ENCODE measurements around the gene CNOT6.
A peak's percentile ranks its signal among the peaks of the same experiment; 100 is the strongest.

CNOT6 gene

GRCh38 chr5:180575571-180575970, 81.4 kb downstream of the CNOT6 start:
- DNase-seq: no peak

- DNase-seq: no peak
Measured at GRCh38 chr5:180580681-180581080, 86.5 kb downstream of the CNOT6 start.

GRCh38 chr5:180583738-180584137, 89.6 kb downstream of the CNOT6 start:
- no peak for DNase-seq

GRCh38 chr5:180586204-180586603, 92.0 kb downstream of the CNOT6 start:
- DNase-seq: no peak

- DNase-seq: no peak
Measured at GRCh38 chr5:180586870-180587269, 92.7 kb downstream of the CNOT6 start.

GRCh38 chr5:180589771-180590542, 95.8 kb downstream of the CNOT6 start:
- peak; percentile 56 for DNase-seq

GRCh38 chr5:180590543-180591310, 96.5 kb downstream of the CNOT6 start:
- DNase-seq: peak; percentile 73

- peak; percentile 71 for DNase-seq
Measured at GRCh38 chr5:180591311-180591887, 97.2 kb downstream of the CNOT6 start, which contains the start of gene SCGB3A1. SCGB3A1 (minus strand) TSS chr5:180591499; CDS start chr5:180591462, 37 bp downstream.

GRCh38 chr5:180592176-180592575, 98.0 kb downstream of the CNOT6 start:
- no peak for DNase-seq

- no peak for DNase-seq
Measured at GRCh38 chr5:180593446-180594206, 99.4 kb downstream of the CNOT6 start.

GRCh38 chr5:180594311-180595045, 100.3 kb downstream of the CNOT6 start:
- DNase-seq: no peak

- no peak for DNase-seq
Measured at GRCh38 chr5:180595046-180595379, 100.8 kb downstream of the CNOT6 start.

GRCh38 chr5:180595381-180596114, 101.4 kb downstream of the CNOT6 start:
- no peak for DNase-seq

- no peak for DNase-seq
Measured at GRCh38 chr5:180596115-180596667, 102.0 kb downstream of the CNOT6 start.

- DNase-seq: no peak
Measured at GRCh38 chr5:180596668-180597231, 102.6 kb downstream of the CNOT6 start.

- no peak for DNase-seq
Measured at GRCh38 chr5:180598316-180598701, 104.1 kb downstream of the CNOT6 start.

GRCh38 chr5:180598797-180599589, 104.8 kb downstream of the CNOT6 start:
- DNase-seq: no peak

GRCh38 chr5:180599590-180599914, 105.4 kb downstream of the CNOT6 start:
- no peak for DNase-seq

- no peak for DNase-seq
Measured at GRCh38 chr5:180599981-180600553, 105.9 kb downstream of the CNOT6 start.
